ENCODE data around the gene TCF25.
"Not testable (repeated sequence)": the region's sequence is repeated elsewhere in the genome, so short reads cannot be mapped to it uniquely, and the experiment has no call there.

The TCF25 gene

DNA sequence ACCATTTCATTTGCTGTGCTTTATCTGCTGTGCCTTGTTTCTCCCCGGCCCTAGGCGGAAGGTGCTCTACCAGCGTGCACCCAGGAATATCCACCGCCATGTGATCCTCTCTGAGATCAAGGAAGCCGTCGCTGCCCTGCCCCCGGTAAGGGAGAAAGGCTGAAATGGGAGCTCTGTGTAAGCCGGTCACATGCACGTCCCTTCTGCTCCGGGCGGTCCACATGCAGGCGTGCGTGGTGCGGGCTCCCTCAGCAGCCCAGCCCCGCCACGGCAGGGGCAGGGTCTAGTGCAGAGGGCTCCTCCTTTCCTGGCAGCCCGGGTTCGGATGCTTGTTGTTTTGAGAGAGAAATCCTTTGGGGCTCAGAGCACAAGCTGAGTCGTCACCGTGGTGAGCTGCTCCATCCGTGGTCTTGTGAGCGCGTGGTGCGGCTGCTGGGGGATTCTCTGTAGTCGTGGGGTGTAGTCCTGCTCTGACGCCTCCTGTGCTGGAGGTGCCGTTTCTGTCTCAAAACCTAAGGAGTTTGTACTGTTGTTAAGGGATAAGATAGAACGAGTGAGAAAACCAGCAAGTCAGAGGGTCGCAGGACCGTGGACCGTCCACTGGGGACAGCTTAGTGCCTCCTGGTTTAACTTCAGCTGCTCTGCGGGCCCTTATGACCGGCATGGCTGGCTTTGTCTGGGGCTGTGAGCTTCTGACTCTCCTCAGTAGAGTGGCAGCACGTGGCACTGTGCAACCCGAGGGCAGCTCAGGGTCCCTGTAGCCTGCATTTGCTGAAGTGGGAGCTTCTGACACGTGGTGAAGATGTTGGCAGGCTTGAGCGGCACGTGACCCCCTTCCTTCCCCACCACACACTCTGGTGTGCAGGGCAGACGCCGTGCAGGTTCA, 33.0 kb downstream of the TCF25 start:
- DNase-seq: no peak

DNA sequence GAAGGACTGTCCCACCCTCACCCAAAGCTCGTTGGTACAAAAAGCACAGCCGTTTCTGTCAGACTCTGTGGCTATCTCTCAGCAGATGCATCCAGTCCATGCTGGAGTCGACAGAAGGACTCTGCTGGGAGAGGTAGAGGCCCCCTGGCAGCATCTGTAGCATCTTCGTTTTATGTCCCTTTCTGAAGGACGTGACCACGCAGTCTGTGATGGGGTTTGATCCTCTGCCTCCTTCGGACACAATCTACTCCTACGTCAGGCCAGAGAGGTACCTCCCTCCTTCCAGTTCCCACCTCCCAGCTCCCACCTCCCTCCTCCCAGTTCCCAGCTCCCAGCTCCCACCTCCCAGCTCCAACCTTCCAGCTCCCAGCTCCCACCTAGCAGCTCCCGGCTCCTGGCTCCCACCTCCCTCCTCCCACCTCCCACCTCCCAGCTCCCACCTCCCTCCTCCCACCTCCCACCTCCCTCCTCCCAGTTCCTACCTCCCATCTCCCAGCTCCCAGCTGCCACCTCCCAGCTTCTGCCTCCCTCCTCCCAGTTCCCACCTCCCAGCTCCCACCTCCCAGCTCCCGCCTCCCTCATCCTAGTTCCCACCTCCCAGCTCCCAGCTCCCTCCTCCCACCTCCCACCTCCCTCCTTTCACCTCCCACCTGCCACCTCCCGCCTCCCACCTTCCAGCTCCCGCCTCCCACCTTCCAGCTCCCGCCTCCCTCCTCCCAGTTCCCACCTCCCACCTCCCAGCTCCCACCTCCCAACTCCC, 33.8 kb downstream of the TCF25 start:
- no peak for DNase-seq

DNA sequence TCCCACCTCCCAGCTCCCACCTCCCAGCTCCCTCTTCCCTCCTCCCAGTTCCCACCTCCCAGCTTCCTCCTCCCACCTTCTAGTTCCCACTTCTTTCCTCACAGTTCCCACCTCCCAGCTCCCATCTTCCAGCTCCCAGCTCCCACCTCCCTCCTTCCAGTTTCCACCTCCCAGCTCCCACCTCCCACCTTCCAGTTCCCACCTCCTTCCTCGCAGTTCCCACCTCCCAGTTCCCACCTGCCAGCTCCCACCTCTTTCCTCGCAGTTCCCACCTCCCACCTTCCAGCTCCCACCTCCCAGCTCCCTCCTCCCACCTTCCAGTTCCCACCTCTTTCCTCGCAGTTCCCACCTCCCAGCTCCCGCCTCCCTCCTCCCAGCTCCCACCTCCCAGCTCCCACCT, 34.8 kb downstream of the TCF25 start:
- DNase-seq: no peak

DNA sequence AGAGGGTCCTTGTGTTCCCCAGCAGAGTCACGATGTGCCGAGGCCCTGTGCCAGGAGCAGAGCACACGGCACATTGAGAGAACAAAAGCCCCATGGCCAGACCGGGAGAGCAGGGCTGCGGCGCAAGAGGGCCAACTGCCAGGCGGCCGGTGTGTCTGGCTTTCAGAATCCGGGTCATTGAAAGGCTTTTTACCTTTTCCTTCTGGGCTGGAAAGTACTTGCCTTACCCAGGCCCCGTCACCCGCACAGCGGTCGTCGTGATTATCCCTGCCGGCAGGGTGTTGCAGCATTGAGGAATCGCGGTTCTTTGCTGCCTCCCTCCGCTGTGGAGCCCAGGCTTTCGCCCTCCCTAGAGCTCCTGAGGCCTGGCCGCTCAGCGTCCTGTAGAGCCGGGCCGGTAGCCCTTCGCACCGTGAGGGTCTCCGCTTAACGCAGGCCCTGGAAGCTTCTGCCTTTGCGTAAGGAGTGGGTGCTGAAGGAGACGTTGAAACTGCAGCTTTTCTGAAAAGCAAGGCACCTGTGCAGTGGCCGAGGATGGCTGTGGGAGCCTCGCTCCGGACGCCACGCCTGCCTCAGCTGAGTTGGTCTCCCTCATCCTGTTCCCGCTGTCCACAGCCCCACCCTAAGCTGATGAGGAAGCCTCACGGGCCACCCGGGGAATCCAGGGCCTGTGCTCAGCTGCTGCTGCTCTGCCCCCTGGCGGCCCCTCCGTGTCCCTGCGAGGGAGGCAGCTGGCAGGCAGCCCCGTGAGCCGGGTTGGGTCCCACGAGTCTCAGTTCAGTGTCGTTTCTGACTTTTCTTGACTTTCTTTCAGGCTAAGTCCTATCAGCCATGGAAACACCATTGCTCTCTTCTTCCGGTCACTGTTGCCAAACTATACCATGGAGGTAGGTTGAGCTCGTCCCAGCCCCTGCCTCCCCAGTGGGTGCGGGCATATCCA, 36.7 kb downstream of the TCF25 start:
- no peak for DNase-seq

DNA sequence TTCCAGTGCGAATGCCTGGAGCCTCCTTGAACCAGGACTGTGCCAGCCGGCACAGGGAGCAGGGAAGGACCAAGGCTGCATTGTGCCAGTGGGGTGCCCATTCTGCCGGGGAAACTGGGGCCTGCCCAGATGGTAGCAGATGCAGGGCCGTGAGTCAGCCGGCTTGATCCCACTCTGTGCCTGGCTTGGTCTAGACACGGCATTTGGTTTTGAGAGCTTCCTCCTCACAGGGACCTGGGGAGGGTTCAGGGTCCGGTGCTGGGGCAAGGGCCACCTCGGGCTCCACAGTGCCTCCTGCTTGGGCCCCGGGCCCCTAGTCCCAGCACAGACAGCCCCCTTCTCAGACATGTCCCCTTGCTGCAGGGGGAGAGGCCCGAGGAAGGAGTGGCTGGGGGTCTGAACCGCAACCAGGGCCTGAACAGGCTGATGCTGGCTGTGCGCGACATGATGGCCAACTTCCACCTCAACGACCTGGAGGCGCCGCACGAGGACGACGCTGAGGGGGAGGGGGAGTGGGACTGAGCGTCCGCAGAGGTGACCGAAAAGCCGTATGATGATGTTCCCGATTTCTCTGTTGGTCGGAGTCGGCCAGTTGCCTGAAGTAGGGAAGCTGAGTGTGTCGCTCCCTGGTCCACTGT, 37.4 kb downstream of the TCF25 start:
- DNase-seq: no peak

DNA sequence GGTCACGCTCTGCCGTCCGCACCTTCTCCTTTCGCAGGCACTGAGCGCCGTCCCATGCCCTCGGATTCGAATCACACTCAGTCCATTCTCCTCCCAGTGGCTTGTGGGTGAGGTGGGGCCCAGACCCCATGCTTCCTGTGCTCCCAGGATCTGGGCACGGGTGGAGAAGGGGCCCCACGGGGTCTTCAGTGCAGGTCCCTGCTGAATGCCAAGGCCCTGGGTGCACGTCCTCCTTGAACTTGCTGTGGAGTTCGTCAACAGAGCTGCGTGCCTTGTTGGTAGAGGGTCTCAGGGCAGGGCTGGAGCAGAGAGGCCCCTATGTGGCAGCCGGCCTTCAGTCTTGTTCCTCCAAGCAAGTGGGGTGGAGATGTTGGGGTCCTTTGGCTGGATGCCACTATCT, 38.0 kb downstream of the TCF25 start:
- DNase-seq: no peak

DNA sequence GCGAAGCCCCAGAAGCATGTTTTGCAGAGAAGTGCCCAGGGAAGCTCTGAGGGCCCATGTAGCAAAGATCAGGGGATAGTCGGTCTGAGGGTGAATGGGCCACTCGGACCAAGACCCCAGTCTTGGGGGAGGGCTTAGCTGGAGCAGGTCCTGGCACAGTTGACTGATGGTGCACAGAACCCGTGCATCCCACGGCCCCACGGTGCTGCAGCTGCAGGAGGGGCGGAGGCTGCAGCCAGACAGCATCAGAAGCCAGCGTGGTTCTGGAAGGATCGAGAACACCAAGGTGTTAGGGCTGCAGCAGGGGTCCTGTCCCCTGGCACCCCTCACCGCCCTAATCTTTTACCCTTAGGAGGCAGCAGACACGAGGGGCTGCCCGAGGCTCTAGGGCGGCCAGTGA, 38.8 kb downstream of the TCF25 start:
- DNase-seq: no peak

DNA sequence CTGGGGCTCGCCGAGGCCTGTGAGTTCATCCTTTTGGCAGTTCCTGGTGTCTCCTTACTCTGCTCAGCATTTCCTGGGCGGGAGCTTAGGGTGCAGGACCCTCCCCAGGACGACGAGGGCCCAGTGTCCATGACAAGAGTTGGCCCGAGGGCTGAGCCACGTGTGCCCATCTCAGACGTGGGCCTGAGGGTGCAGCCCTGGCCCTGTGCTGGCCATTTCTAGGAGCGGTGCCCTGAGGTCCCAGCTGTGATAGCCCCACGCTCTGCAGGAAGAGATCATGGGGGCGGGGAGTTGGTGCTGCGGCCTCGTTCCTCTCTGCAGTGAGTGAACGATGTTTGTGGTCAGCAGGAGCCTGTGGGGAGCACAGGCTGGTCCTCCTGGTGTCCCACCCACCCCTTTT, 39.2 kb downstream of the TCF25 start:
- DNase-seq: no peak

DNA sequence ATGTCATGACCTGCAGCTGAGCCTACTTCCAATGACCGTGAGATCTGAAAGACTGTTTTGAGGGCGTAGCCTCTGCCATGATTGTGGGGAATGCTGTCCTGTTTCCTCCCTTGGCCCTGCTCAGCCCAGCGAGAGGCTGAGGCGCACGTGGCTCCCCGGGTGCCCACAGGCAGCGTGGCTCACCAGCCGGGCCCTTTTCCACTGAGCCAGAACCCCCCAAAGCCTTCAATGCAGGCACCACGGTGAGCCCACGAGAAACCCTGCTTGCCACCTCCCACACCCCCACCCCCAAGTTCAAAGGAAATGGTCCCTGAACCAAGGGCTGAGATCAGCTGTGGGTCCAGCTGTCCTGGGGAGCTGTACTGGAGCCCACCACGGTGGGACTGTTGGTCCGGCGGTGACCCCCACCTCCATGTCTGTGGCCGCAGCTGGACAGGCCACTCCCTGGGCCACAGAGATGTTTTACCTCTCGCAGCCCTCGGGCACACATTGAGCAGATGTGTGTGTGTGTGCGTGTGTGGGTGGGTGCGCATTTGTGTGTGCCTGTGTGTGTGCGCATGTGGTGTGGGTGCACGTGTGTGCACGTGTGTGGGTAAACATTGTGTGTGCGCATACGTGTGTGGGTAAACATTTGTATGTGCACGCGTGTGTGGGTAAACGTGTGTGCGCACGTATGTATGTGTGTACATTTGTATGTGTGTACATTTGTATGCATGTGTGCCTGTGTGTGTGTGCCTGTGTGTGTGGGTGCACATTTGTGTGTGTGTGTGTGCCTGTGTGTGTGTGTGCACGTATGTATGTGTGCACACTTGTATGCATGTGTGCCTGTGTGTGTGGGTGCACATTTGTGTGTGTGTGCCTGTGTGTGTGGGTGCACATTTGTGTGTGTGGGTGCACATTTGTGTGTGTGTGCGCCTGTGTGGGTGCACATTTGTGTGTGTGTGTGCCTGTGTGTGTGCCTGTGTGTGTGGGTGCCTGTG, 40.3 kb downstream of the TCF25 start:
- no peak for DNase-seq

DNA sequence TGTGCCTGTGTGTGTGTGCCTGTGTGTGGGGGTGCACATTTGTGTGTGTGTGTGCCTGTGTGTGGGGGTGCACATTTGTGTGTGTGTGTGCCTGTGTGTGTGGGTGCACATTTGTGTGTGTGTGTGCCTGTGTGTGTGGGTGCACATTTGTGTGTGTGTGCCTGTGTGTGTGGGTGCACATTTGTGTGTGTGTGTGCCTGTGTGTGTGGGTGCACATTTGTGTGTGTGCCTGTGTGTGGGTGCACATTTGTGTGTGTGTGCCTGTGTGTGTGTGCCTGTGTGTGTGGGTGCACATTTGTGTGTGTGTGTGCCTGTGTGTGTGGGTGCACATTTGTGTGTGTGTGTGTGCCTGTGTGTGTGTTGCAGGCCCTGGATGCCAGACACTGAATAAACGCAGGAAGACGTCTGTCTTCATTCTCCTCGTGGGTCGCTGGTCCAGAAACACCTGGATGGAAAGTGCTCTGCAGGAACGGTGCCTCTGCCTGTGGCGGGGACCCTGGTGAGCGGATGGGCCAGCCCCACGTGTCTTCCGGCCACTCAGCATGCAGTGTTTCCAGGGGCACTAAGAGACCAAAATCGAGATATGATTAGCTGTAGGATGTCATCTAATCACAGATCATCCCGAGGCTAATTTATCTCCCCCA, 41.4 kb downstream of the TCF25 start:
- DNase-seq: not testable (repeated sequence)

DNA sequence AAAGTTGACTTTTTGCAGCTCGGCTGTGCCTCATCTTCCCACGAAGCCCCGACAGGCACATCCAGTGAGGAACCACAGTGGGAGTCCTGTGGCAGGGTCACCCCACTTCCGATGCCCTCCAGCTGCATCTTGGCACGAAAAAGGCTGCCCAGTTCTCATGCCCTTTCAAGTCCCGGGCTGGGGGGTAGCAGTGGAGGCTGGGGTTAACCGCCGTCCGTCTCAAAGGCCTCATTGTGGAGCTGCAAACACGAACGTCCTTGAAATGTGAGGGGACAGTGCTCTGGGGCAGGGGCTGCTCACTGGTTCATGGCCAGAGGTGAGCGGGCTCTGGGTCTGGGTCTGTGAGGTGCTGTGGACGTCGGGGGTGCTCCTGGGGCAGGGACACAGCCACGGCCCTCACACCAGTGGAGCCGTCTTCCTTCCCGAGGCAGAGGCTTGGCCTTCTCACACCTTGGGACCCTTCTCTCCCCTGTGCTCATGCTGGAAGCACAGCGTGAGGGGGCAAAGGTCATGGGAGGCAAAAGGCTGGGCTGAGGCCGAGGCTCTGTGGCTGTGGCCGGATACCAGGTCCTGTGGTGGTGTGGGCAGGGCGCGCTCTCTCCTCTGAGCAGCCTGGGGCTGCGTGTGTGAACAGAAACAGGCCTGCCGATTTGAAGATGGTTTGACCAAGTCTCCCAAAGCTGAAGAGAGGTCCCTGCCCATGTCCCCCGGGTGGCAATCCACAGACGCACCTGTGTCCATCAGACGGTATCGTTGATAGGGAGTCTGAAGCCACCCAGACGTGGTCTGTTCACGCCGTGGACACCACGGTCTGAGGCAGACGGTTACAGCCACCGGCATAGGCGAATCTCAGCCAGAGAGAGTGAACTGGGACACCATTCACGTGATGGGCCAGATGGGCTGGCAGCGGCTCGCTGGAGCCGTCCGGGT, 42.2 kb downstream of the TCF25 start:
- no peak for DNase-seq

DNA sequence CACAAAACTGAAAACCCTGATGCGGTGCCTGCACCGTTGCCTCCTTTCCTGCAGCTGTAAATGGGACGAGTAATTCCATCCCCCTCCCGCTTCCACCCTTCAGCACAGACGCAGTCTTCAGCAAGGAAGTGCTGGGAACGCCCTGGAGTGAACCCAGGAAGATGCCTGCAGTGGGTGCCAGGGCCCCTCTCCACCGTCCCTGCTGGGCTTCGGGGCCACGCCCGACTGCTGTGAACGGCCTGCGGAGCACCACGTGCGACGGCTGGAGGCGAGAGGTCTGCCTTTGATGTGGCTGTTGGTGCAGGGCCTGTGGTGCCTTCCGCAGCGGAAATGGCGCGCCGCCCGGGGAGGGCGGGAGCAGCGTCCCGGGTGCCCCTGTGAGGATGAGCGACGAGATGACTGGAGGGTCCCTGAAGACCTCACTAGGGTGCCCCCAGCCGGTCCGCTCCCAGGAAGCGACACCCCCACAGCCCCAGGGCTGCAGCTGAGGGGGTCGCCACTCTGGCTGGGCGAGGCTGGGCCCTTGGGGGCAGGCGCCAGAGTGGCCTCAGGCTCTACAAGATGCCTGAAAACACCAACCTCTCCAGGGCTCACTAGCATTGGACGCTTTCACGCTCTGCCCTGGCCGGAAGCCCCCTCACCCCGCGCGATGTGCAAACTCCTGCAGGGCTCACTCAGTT, 44.5 kb downstream of the TCF25 start:
- DNase-seq: peak; percentile 25

DNA sequence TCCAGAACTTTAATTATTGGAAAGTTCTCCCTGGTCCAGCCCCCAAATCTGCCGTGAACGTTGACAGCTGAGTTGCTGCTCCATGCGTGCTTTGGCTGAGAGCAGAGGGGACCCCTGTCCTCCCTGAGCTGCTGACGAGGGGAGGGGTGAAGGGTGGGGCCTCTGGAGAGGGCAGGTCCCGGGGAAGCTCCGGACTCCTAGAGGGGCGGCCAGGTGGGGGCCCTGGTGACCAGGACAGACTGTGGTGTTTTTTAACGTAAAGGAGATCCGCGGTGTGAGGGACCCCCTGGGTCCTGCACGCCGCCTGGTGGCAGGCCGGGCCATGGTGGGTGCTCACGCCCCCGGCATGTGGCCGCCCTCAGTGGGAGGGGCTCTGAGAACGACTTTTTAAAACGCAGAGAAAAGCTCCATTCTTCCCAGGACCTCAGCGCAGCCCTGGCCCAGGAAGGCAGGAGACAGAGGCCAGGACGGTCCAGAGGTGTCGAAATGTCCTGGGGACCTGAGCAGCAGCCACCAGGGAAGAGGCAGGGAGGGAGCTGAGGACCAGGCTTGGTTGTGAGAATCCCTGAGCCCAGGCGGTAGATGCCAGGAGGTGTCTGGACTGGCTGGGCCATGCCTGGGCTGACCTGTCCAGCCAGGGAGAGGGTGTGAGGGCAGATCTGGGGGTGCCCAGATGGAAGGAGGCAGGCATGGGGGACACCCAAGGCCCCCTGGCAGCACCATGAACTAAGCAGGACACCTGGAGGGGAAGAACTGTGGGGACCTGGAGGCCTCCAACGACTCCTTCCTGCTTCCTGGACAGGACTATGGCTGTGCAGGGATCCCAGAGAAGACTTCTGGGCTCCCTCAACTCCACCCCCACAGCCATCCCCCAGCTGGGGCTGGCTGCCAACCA, 45.3 kb downstream of the TCF25 start, which contains the start of gene MC1R:
MC1R (plus strand) TSS at position 410 of the 895 bp plus-strand sequence; CDS start at position 807, 397 bp downstream.
- DNase-seq: no peak

DNA sequence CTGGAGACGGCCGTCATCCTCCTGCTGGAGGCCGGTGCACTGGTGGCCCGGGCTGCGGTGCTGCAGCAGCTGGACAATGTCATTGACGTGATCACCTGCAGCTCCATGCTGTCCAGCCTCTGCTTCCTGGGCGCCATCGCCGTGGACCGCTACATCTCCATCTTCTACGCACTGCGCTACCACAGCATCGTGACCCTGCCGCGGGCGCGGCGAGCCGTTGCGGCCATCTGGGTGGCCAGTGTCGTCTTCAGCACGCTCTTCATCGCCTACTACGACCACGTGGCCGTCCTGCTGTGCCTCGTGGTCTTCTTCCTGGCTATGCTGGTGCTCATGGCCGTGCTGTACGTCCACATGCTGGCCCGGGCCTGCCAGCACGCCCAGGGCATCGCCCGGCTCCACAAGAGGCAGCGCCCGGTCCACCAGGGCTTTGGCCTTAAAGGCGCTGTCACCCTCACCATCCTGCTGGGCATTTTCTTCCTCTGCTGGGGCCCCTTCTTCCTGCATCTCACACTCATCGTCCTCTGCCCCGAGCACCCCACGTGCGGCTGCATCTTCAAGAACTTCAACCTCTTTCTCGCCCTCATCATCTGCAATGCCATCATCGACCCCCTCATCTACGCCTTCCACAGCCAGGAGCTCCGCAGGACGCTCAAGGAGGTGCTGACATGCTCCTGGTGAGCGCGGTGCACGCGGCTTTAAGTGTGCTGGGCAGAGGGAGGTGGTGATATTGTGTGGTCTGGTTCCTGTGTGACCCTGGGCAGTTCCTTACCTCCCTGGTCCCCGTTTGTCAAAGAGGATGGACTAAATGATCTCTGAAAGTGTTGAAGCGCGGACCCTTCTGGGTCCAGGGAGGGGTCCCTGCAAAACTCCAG, 46.4 kb downstream of the TCF25 start:
- no peak for DNase-seq

DNA sequence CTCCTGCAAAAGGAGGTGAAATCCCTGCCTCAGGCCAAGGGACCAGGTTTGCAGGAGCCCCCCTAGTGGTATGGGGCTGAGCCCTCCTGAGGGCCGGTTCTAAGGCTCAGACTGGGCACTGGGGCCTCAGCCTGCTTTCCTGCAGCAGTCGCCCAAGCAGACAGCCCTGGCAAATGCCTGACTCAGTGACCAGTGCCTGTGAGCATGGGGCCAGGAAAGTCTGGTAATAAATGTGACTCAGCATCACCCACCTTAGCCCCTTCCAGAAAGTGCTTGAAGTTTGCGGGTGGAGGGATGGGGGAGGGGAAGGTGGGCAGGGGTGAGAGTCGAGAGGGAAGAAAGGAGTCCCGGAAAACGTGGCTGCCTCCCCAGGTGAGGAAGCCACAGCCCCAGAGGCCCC, 47.3 kb downstream of the TCF25 start:
- DNase-seq: no peak

DNA sequence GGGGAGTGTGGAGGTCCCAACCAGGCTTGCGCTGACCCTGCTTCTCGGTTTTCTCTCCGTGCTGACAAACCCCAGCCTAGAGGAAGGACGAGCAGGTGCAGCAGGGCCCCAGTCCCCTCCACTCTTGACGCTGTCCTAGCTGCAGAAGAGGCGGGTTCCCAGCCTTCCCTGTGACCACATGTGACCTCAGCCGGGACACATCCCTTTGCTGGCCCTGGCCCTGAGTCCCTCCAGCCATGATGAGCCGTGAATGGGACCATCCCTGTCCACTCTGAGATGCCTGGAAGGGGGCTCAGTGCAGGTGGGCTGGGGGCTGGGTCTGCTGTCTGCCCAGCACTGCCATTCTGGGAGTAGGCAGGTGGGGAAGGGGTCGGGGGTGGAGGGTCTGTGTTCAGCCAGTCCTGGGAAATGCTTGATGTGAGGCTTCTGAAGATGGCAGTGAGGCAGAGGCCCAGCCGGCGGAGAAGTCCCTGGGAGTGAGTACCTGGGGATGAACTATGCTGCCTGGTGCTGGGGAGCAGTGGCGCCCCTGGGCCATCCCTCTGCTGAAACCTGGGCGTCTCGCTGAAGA, 47.8 kb downstream of the TCF25 start:
- DNase-seq: no peak
